HG02973 (cell line): ENCODE results near the gene APBB1IP.
"Not testable (repeated sequence)": the region's sequence is repeated elsewhere in the genome, so short reads cannot be mapped to it uniquely, and the experiment has no call there.

ENCODE experiments used
- ATAC-seq: cut with Tn5 transposase; IDR thresholded peaks from one replicate; pipeline ENCODE4 v1.9.1; 2021; ENCODE audit warnings: moderate library complexity; ENCODE audit not compliant: unreplicated experiment

Gene APBB1IP

GRCh38 chr10:26550774-26551526, 112.8 kb downstream of the APBB1IP start:
- no peak for ATAC-seq

GRCh38 chr10:26554246-26554645, 116.1 kb downstream of the APBB1IP start:
- no peak for ATAC-seq

- ATAC-seq = no peak
Measured at GRCh38 chr10:26555719-26556368, 117.7 kb downstream of the APBB1IP start.

- ATAC-seq = no peak
Measured at GRCh38 chr10:26556748-26557640, 118.9 kb downstream of the APBB1IP start.

- no peak for ATAC-seq
Measured at GRCh38 chr10:26557641-26558014, 119.5 kb downstream of the APBB1IP start.

GRCh38 chr10:26566525-26567350, 128.6 kb downstream of the APBB1IP start:
- ATAC-seq = no peak

- no peak for ATAC-seq
Measured at GRCh38 chr10:26567351-26567721, 129.2 kb downstream of the APBB1IP start.

- ATAC-seq = no peak
Measured at GRCh38 chr10:26571655-26572054, 133.5 kb downstream of the APBB1IP start.

- ATAC-seq = no peak
Measured at GRCh38 chr10:26573674-26574073, 135.5 kb downstream of the APBB1IP start.

- ATAC-seq = peak; percentile 83
Measured at GRCh38 chr10:26574783-26575182, 136.6 kb downstream of the APBB1IP start.

- ATAC-seq = not testable (repeated sequence)
Measured at GRCh38 chr10:26578371-26578770, 140.2 kb downstream of the APBB1IP start.

- no peak for ATAC-seq
Measured at GRCh38 chr10:26579256-26580063, 141.3 kb downstream of the APBB1IP start.

- ATAC-seq = no peak
Measured at GRCh38 chr10:26586211-26586610, 148.1 kb downstream of the APBB1IP start.

GRCh38 chr10:26588611-26589010, 150.5 kb downstream of the APBB1IP start:
- ATAC-seq = no peak

- ATAC-seq = not testable (repeated sequence)
Measured at GRCh38 chr10:26589813-26590212, 151.7 kb downstream of the APBB1IP start.

- ATAC-seq = no peak
Measured at GRCh38 chr10:26593896-26594295, 155.8 kb downstream of the APBB1IP start.

- not testable (repeated sequence) for ATAC-seq
Measured at GRCh38 chr10:26603283-26603682, 165.1 kb downstream of the APBB1IP start.

- ATAC-seq = not testable (repeated sequence)
Measured at GRCh38 chr10:26604320-26605093, 166.4 kb downstream of the APBB1IP start.

- not testable (repeated sequence) for ATAC-seq
Measured at GRCh38 chr10:26606389-26606877, 168.3 kb downstream of the APBB1IP start.
